Vagina (tissue), 2 donors: ENCODE data around the gene PTPRF. TPM values are rescaled to one million over a fixed set of nuclear protein-coding genes. Genes with fewer than 3 reads are reported as not detected.

Source experiments
- DNase-seq, 2 donors: peaks; one replicate each; pipeline ENCODE4 v3.0.0-alpha.2; 2017; ENCODE audit errors: extremely low spot score in 2 of 2
- H3K27ac ChIP-seq: fragments of 200-600 bp; sonication (generic); one replicate; pipeline ENCODE4 v1.5.1; 2019
- H3K27me3 ChIP-seq: fragments of 200-600 bp; sonication (generic); one replicate; pipeline ENCODE4 v1.5.1; 2019
- H3K36me3 ChIP-seq, 2 donors: fragments of 200-600 bp; sonication (generic); one replicate each; pipeline ENCODE4 v1.5.1; 2017 to 2019
- H3K4me1 ChIP-seq: fragments of 200-600 bp; sonication (generic); one replicate; pipeline ENCODE4 v1.5.1; 2019
- H3K4me3 ChIP-seq, 2 donors: fragments of 200-600 bp; sonication (generic); 1 replicate in 1 of 2; 2 replicates in 1 of 2; pipeline ENCODE4 v1.5.1; 2016 to 2019
- H3K9me3 ChIP-seq: fragments of 200-600 bp; sonication (generic); one replicate; pipeline ENCODE4 v1.5.1; 2019
- CTCF ChIP-seq, 3 experiments: fragments of 450-650 bp in 2 of 3; fragments of 200-600 bp in 1 of 3; sonication (generic) in 1 of 3; IDR thresholded peaks; one replicate each; pipeline ENCODE4 v1.5.1; 2017 to 2019; ENCODE audit warnings: antibody characterized with exemption in 3 of 3, mild to moderate bottlenecking in 2 of 3, moderate library complexity in 2 of 3
- POLR2A ChIP-seq, 2 donors: fragments of 450-650 bp; IDR thresholded peaks; one replicate each; pipeline ENCODE4 v1.6.1; 2017; ENCODE audit warnings: antibody characterized with exemption in 2 of 2, mild to moderate bottlenecking in 2 of 2, moderate library complexity in 2 of 2
- POLR2AphosphoS5 ChIP-seq, 2 donors: sonication (generic); formaldehyde crosslinking; IDR thresholded peaks; one replicate each; pipeline ENCODE4 v1.9.0; 2017; ENCODE audit warnings: antibody characterized with exemption in 2 of 2, mild to moderate bottlenecking in 2 of 2, low read depth in 1 of 2; ENCODE audit not compliant: insufficient read depth in 1 of 2
- intact Hi-C: fragments of 100-400 bp; cut with DNase I; formaldehyde crosslinking; loops from one replicate; pipeline ENCODE4 v1.15.1; 2023
- total RNA-seq: library from RNA; depleted of rRNA; stranded (reverse); fragments of >200 nt; gene quantifications from one replicate; pipeline ENCODE4 v1.2.3, GENCODE V29; 2016

The PTPRF gene
- total RNA-seq, 1 donor from 2014 or later: 139 TPM

- no peak for DNase-seq
Measured at GRCh38 chr1:43526002-43526401, 4.7 kb upstream of the PTPRF start.

GRCh38 chr1:43527111-43527878 lies 3.4 kb upstream of the PTPRF start:
- H3K27me3 ChIP-seq: no peaks in the 10 kb centered on the region

More at GRCh38 chr1:43526002-43526401, 4.7 kb upstream of the PTPRF start:
- Histone ChIP-seq H3K4me3 (no peak overlapping the region), H3K36me3 (no peaks in the 10 kb centered on the region), H3K4me1 (peaks cover 13% of the 10 kb centered on the region), H3K27ac (no peak overlapping the region), H3K9me3 (no peaks in the 10 kb centered on the region), H3K27me3 (no peaks in the 10 kb centered on the region)
- intact Hi-C loops: no loop called here
- TF ChIP-seq POLR2AphosphoS5 (IDR thresholded peaks at IDR 0.05; ENCODE audit: insufficient read depth in 1 of 2, low read depth in 1 of 2) (no peak), POLR2A (IDR thresholded peaks at IDR 0.05) (no peak), CTCF (IDR thresholded peaks at IDR 0.05) (no peak)

GRCh38 chr1:43529206-43529731 lies 1.4 kb upstream of the PTPRF start:
- no peak for DNase-seq
- Histone ChIP-seq H3K4me3 (no peak overlapping the region), H3K4me1 (peaks cover 37% of the 10 kb centered on the region), H3K27me3 (no peaks in the 10 kb centered on the region), H3K9me3 (no peaks in the 10 kb centered on the region), H3K27ac (no peak overlapping the region), H3K36me3 (no peaks in the 10 kb centered on the region)
- TF ChIP-seq POLR2AphosphoS5 (IDR thresholded peaks at IDR 0.05; ENCODE audit: insufficient read depth in 1 of 2, low read depth in 1 of 2): peak in 1 of 2 donors; percentile 81
- TF ChIP-seq CTCF (IDR thresholded peaks at IDR 0.05): peak; percentile 82 to 97 (median 94)
- TF ChIP-seq POLR2A (IDR thresholded peaks at IDR 0.05): no peak
- intact Hi-C loops: no loop called here

More at GRCh38 chr1:43527111-43527878, 3.4 kb upstream of the PTPRF start:
- no peak for TF ChIP-seq POLR2A (IDR thresholded peaks at IDR 0.05)
- no peak for TF ChIP-seq POLR2AphosphoS5 (IDR thresholded peaks at IDR 0.05; ENCODE audit: insufficient read depth in 1 of 2, low read depth in 1 of 2)
- TF ChIP-seq CTCF (IDR thresholded peaks at IDR 0.05): no peak
- Histone ChIP-seq H3K27ac (no peak overlapping the region), H3K4me3 (no peak overlapping the region), H3K9me3 (no peaks in the 10 kb centered on the region), H3K4me1 (peaks cover 17% of the 10 kb centered on the region), H3K36me3 (no peaks in the 10 kb centered on the region)
- DNase-seq: no peak
- intact Hi-C loops: no loop called here

- Histone ChIP-seq H3K36me3 (no peaks in the 10 kb centered on the region), H3K4me3 (peak overlapping the region; percentile 82 to 92), H3K27ac (peak overlapping the region; percentile 94), H3K27me3 (no peaks in the 10 kb centered on the region), H3K9me3 (no peaks in the 10 kb centered on the region), H3K4me1 (peaks cover 54% of the 10 kb centered on the region)
- TF ChIP-seq POLR2AphosphoS5 (IDR thresholded peaks at IDR 0.05; ENCODE audit: insufficient read depth in 1 of 2, low read depth in 1 of 2) (no peak), POLR2A (IDR thresholded peaks at IDR 0.05) (no peak), CTCF (IDR thresholded peaks at IDR 0.05) (no peak)
- DNase-seq: no peak
- intact Hi-C loops: loop anchor here (5.0 to 10.0 kb wide), 2 partner anchors 36 to 113 kb away; no protein-coding TSS in a partner anchor
Measured at GRCh38 chr1:43531107-43531905, 623 bp downstream of the PTPRF start.
